Activated CD8-positive, alpha-beta memory T cell treated with anti-CD3 and anti-CD28 coated beads for 24 hours (primary cell): Measurements from ENCODE around the gene LMBR1.
"Not testable (repeated sequence)": the region's sequence is repeated elsewhere in the genome, so short reads cannot be mapped to it uniquely, and the experiment has no call there.

Experiments used
- DNase-seq: peaks from one replicate; pipeline ENCODE4 v3.0.0-alpha.2; 2020

The LMBR1 gene

GRCh38 chr7:156843582-156843981 lies 49.4 kb downstream of the LMBR1 start:
- not testable (repeated sequence) for DNase-seq

GRCh38 chr7:156843157-156843556 lies 49.8 kb downstream of the LMBR1 start:
- DNase-seq: no peak

- DNase-seq: no peak
Observed at GRCh38 chr7:156842740-156843140, 50.2 kb downstream of the LMBR1 start.

GRCh38 chr7:156842317-156842716 lies 50.7 kb downstream of the LMBR1 start:
- no peak for DNase-seq

DNA sequence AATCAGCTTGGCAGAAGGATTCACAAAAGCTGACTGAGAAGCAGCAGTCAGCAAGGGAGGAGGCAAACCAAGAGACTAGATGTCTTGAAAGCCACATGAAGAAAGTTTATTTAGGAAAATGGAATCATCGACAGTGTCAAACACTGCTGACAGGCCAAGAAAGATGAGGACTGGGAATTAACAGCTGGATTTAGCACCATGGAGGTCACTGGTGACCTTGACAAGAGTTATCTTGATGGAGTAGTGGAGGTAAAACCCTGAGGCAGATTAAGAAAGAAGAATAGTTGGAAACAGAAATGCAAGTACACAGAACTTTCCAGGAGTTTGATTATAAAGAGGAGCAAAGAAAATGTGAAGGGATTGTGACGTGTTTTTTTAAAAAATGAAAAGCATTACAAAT lies 51.5 kb downstream of the LMBR1 start:
- no peak for DNase-seq

DNA sequence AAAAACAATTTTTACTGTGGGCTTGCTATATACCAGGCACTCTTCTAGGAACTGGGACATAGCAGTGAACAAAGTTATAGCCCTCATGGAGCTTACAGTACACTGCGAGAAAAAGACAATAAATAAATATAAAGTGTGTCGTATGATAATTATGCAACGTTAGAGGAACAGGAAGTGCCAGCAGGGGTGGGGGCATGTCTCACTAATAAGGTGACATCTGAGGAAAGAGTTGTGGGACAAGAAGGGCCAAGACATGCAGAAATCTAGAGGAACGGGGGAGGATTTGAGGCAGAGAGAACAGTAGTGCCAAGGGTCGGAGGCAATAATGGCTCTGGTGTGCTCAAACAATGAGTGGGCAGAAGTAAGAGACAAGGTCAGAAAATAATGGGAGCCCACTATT lies 52.8 kb downstream of the LMBR1 start:
- no peak for DNase-seq

GRCh38 chr7:156836443-156836842 lies 56.5 kb downstream of the LMBR1 start:
- DNase-seq: no peak

DNA sequence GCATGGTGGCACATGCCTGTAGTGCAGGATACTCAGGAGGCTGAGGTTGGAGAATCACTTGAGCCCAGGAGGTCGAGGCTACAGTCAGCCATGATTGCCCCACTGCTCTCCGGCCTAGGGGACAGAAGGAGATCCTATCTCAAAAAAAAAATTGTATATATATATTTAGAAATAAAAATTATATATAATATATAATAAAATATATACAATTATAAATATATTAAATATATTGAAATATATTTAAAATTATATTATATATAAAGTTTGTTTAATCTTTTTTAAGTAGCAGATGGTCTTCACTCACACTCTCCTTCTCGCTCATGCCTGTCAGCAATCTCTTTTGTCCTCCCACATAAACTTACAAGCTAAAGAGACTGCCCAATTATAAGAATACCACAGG lies 58.5 kb downstream of the LMBR1 start:
- DNase-seq: no peak

DNA sequence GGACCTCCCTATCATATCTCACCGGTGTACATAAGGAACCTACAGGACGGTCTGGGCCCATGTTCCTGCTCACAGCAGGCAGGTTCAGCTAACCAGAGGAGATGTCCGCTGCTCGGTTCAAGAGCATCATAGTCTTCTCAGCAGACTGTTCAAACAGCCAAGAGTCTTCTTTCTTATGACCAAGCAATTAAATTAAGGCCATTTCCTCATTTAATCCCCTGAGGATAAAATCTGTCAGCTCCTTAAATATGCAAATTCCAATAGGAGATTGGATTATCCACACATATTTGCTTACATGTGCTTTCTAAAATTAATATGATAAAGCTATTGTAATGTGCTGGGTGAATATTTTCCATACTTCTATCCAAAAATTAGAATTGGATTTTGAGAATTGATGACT lies 59.7 kb downstream of the LMBR1 start:
- no peak for DNase-seq

- no peak for DNase-seq
Observed at GRCh38 chr7:156832195-156832877, 60.6 kb downstream of the LMBR1 start.

DNA sequence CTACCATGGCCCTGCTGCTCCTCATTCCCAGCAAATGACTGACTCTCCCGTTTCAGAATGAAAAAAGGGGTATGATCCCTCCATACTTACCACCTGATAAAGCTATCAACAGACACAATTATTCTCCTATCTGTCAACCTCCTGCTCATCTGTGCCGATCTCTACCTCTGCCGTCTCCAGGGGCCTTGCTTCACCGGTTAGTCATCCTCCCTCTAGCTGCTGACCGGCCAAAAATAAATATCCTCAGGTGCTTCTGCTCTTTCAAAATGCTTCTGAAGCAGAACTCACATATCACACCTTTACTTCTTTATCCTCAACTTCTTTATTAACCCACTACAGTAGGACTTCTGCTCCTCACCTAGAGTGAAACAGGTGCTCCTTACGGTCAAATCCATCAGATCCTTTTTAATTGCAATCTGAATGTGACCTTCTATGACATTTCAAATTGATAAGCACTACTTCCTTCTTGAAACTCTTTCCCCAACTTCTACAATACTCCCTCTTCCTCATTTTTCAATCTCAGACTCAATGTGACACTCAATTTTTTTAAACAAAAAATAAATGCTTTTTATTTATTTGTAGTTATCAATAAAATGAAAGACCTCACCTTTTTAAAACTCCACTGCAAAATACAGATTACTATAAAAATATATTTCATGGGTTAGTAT lies 63.2 kb downstream of the LMBR1 start:
- DNase-seq: no peak

DNA sequence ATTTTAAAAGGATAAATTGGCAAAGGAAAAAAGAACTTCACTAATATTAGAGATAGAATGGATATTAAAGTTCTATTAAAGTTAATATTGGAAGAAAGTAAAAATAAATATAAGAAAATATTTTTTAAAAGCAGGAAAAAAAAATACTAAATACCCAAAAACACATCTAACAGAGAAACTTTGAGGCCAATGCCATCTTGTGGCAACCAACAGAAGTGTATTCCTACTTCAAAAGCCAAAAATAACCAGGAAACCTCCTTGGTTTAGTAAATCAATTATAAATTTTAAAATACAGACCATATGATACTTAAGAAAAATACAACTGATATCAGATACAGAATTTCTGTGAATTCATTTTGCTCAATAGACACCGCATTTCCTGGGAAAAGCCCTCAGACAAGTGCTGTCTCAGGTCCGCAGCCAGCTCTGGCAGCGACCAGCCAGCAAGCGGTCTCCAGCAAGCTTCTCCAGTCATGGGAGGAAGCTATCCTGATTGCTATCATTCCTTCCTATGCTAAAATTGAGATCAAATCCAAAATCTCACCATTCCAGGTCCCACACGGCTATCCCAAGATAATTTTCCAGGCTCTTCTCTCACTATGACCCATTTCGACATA lies 65.3 kb downstream of the LMBR1 start:
- DNase-seq: no peak

- no peak for DNase-seq
Observed at GRCh38 chr7:156823435-156823834, 69.5 kb downstream of the LMBR1 start.

DNA sequence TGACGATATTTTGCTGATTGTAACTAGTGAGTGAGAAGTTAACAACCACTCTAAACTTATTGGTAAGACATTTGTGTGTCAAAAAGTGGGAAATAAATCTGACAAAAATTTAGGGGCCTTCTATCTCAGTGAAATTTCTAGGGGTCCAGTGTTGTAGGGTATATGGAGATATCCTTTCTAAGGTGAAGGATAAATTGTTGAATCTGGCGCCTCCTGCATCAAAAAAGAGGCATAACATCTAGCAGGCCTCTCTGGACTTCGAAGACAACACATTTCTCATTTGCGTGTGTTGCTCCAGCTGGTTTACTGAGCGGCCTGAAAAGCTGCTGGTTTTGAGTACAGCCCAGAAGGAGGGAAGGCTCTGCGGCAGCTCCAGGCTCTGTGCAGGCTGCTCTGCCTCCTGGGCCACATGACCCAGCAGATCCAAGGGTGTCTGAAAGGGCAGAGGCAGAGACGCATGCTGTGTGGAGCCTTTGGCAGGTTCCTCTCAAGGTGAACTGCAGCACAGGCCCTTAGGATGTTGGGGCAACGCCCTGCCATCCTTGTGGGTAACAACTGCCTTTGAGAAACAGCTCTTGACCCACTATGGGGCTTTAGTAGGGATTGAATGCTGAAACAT lies 72.4 kb downstream of the LMBR1 start:
- DNase-seq: no peak

GRCh38 chr7:156819733-156820295 lies 73.2 kb downstream of the LMBR1 start:
- no peak for DNase-seq

DNA sequence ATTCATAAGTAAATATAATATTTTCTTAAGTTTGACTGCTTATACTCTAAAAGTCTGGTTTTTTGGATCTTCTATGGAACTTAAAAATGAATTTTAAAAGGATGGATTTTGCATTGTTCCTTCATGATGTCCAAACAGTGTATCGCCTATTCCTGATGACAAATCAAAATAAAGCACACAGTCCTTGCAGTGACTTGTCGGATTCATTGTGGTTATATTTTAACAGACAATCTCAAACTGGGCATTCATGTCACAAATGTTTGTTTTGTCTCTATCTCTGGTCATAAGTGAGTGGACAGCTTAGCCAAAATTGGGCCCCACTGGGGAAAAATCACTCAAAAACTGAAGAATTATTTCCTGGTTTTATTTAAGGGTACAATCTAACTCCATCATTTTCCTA lies 74.8 kb downstream of the LMBR1 start:
- DNase-seq: no peak

DNA sequence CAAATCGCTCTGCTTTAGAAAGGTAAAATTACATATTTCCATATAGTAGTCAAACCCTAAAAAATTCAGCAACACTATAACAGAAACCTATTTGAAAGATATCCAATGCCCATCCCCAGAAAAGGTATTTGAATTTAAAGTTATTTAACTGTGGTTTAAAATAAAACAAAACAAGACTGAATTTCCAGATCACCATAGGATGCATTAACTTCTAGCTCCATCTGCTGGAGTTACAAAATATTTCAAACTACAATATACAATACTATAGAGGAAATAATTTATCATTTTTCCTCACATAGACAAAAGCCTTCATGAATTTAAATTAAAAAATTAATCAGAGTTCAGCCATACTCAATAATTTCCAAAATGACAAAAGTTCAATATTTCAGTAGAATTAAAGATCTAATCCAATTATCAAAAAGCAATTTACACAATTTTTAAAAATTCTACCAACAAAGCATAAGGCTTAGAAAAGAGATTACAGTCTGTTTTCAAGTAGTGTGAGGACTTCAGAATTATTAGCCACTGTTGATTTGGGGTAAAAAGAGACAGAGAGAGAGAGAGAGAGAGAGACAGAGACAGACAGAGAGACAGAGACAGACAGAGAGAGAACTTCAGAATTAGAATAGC lies 75.9 kb downstream of the LMBR1 start:
- DNase-seq: no peak

DNA sequence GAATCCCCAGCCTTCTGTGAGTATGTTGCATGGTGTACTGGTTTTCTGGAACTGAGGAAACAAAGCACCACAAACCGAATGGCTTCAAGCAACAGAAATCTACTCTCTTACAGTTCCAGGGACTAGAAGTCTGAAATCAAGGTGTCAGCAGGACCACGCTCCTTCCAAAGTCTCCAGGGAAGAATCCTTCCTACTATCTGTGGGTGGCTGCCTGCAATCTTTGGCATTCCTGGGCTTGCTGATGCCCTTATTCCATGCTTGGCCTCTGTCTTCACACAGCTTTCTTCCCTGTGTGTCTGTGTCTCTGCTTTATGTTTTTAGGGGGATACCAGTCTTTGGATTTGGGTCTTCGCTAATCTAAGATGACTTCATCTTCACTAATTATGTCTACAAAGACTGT lies 81.3 kb downstream of the LMBR1 start:
- DNase-seq: no peak

GRCh38 chr7:156803656-156804055 lies 89.3 kb downstream of the LMBR1 start:
- DNase-seq: not testable (repeated sequence)

DNA sequence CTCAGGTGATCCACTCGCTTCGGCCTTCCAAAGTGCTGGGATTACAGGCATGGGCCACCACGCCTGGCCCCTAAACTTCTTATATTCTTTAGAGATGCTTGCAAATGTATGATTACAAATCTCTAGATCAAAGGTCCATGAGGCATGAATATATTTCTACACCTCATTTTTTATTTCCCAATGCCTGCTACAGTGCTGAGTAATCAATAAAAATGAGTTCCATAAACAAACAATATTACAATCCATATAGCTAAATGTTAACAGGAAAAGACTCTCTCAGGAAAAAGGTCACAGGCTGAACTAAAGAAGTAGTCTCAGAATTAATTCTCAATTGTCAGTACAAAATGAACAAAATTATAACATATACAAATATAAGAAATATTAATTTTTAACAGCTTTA lies 90.8 kb downstream of the LMBR1 start:
- no peak for DNase-seq

DNA sequence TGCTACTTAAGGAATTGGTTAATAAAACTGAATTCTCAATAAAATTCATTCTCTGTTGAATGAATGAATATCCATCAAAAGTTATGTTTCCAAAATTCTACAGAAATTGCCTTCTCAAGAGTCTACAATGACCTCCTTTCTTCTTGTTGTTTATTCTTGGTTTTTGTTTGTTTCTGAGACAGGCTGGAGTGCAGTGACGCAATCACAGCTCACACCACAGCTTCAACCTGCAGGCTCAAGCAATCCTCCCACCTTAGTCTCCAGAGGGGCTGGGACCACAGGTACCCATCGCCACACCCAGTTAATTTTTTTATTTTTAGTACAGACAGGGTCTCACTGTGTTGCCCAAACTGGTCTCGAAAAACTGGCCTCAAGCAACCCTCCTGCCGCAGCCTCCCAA lies 97.6 kb downstream of the LMBR1 start:
- no peak for DNase-seq

DNA sequence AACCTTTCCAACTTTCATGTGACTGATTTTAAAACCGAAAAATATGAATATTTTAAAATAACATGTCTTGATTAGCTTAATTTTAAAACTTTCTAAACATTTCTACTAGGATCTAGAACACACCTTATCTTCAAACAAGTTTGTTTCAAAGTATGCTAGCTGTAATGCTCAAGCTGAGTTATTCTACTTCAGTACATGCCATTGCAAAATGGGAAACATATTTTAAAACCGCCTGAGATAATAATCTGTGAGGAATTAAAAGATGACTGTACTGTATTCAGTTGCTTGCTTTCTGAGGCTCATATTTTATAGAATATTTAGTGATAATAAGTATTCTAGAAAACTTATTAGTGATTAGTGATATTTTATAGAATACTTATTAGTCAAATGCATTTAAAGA lies 99.6 kb downstream of the LMBR1 start:
- DNase-seq: no peak

DNA sequence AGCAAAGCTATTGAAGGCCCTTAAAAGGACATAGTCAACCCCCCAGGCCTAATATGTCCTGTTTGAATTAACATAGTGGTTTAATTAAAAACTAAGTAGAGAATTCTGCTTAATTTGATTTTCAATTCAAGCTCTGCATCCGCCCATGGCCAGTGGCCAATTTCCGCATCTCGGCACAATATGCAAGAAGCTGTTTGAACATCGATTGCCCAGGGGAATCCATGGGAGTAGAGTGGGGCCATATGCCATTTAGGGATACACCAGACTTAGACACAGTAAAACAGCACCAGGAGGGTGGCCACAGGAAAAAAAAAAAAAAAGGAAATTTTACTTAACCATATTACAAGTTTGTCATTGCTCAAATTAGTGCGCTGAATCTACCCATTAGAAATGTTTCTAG lies 100.4 kb downstream of the LMBR1 start:
- no peak for DNase-seq
